Testis (tissue), 2 donors: ENCODE data around the gene EXD3.

ENCODE experiments used
- POLR2A ChIP-seq: fragments of 450-650 bp; IDR thresholded peaks from one replicate; pipeline ENCODE4 v1.6.1; 2017; ENCODE audit warnings: antibody characterized with exemption, mild to moderate bottlenecking, moderate library complexity
- TF ChIP-seq, protein P1 (sequence below), 3 experiments: fragments of 450-650 bp in 2 of 3; fragments of 200-600 bp in 1 of 3; sonication (generic) in 1 of 3; IDR thresholded peaks; one replicate each; pipeline ENCODE4 v1.5.1; 2016 to 2019; ENCODE audit warnings: antibody characterized with exemption in 3 of 3, mild to moderate bottlenecking in 2 of 3, moderate library complexity in 1 of 3

DNA sequence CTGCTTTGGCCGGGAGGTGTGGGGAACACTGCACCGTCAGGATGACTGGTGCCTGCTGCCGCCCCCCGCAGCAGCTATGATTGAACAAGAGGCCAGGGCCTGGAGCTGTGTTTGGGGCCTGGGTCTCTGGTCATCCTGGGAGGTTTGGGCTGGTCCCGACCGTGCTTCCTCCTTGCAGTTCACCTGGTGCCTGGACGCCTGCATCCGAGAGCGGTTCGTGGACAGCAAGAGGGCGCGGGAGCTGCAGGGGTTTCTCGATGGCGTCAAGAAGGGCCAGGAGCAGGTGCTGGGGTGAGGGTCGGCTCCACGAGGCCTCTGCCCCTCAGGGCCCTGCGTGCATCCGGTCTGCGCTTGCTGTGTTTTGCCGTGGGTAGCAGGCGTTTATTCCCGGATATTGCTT, 158.9 kb downstream of the EXD3 start:
- TF ChIP-seq, protein P1, sequence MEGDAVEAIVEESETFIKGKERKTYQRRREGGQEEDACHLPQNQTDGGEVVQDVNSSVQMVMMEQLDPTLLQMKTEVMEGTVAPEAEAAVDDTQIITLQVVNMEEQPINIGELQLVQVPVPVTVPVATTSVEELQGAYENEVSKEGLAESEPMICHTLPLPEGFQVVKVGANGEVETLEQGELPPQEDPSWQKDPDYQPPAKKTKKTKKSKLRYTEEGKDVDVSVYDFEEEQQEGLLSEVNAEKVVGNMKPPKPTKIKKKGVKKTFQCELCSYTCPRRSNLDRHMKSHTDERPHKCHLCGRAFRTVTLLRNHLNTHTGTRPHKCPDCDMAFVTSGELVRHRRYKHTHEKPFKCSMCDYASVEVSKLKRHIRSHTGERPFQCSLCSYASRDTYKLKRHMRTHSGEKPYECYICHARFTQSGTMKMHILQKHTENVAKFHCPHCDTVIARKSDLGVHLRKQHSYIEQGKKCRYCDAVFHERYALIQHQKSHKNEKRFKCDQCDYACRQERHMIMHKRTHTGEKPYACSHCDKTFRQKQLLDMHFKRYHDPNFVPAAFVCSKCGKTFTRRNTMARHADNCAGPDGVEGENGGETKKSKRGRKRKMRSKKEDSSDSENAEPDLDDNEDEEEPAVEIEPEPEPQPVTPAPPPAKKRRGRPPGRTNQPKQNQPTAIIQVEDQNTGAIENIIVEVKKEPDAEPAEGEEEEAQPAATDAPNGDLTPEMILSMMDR (IDR thresholded peaks at IDR 0.05): no peak
- no peak for TF ChIP-seq POLR2A
